ENCODE data around the gene EXOSC5. TPM values are rescaled to one million over a fixed set of nuclear protein-coding genes. Genes with fewer than 3 reads are reported as not detected.
"Not testable (repeated sequence)": the region's sequence is repeated elsewhere in the genome, so short reads cannot be mapped to it uniquely, and the experiment has no call there.

Gene EXOSC5
- total RNA-seq, 2 donors from 2014 or later, result 15.7 to 23.6 TPM

- Histone ChIP-seq H3K9ac (ENCODE audit: extremely low read depth, low read length, poor library complexity, severe bottlenecking) (no peak overlapping the region), H3K27ac (ENCODE audit: low read depth, low read length) (no peak overlapping the region), H3K4me3 (ENCODE audit: low read length) (no peak overlapping the region), H3K27me3 (ENCODE audit: control insufficient read depth, insufficient read depth, low read length, poor library complexity, severe bottlenecking) (no peaks in the 10 kb centered on the region), H3K36me3 (ENCODE audit: control insufficient read depth, insufficient read depth, low read length) (peaks cover 15% of the 10 kb centered on the region), H3K9me3 (ENCODE audit: control insufficient read depth, low read length) (no peaks in the 10 kb centered on the region), H3K4me1 (ENCODE audit: control insufficient read depth, insufficient read depth, low read length) (no peaks in the 10 kb centered on the region)
- H3K9me3 Mint-ChIP-seq, result no peaks in the 10 kb centered on the region
- peaks cover 18% of the 10 kb centered on the region for H3K36me3 Mint-ChIP-seq (ENCODE audit: low read depth)
- peaks cover 4% of the 10 kb centered on the region for H3K4me1 Mint-ChIP-seq
- DNase-seq, result no peak
- H3K27ac Mint-ChIP-seq, result no peak overlapping the region
- 90 to 94% methylated on average over 11 of the region's 11 CpGs for WGBS, 2 experiments (ENCODE audit: insufficient coverage in 1 of 2, insufficient read length in 1 of 2)
- TF ChIP-seq CTCF (conservative IDR thresholded peaks at IDR 0.05), result no peak
- H3K27me3 Mint-ChIP-seq (ENCODE audit: insufficient read depth), result no peaks in the 10 kb centered on the region
- H3K4me3 Mint-ChIP-seq, result no peak overlapping the region
These were observed 5.5 kb downstream of the EXOSC5 start for GRCh38 chr19:41391618-41392017.

- Mint-ChIP-seq H3K4me1 (no peaks in the 10 kb centered on the region), H3K36me3 (ENCODE audit: low read depth) (peaks cover 21% of the 10 kb centered on the region), H3K27me3 (ENCODE audit: insufficient read depth) (no peaks in the 10 kb centered on the region), H3K4me3 (no peak overlapping the region), H3K9me3 (no peaks in the 10 kb centered on the region), H3K27ac (no peak overlapping the region)
- H3K27me3 ChIP-seq (ENCODE audit: control insufficient read depth, insufficient read depth, low read length, poor library complexity, severe bottlenecking), result no peaks in the 10 kb centered on the region
- H3K9me3 ChIP-seq (ENCODE audit: control insufficient read depth, low read length), result no peaks in the 10 kb centered on the region
- DNase-seq, result no peak
- 83 to 91% methylated on average over 2 to 13 of the region's 13 CpGs for WGBS, 2 experiments (ENCODE audit: insufficient coverage in 1 of 2, insufficient read length in 1 of 2)
- no peak for TF ChIP-seq CTCF (conservative IDR thresholded peaks at IDR 0.05)
- no peaks in the 10 kb centered on the region for H3K4me1 ChIP-seq (ENCODE audit: control insufficient read depth, insufficient read depth, low read length)
- no peak overlapping the region for H3K4me3 ChIP-seq (ENCODE audit: low read length)
- H3K36me3 ChIP-seq (ENCODE audit: control insufficient read depth, insufficient read depth, low read length), result peaks cover 9% of the 10 kb centered on the region
- no peak overlapping the region for H3K27ac ChIP-seq (ENCODE audit: low read depth, low read length)
- no peak overlapping the region for H3K9ac ChIP-seq (ENCODE audit: extremely low read depth, low read length, poor library complexity, severe bottlenecking)
These were observed 10.7 kb downstream of the EXOSC5 start for GRCh38 chr19:41386442-41386841.

GRCh38 chr19:41384351-41384750 lies 12.8 kb downstream of the EXOSC5 start:
- Histone ChIP-seq H3K27ac (ENCODE audit: low read depth, low read length) (no peak overlapping the region), H3K9me3 (ENCODE audit: control insufficient read depth, low read length) (no peaks in the 10 kb centered on the region), H3K4me1 (ENCODE audit: control insufficient read depth, insufficient read depth, low read length) (no peaks in the 10 kb centered on the region), H3K4me3 (ENCODE audit: low read length) (no peak overlapping the region), H3K36me3 (ENCODE audit: control insufficient read depth, insufficient read depth, low read length) (no peaks in the 10 kb centered on the region), H3K9ac (ENCODE audit: extremely low read depth, low read length, poor library complexity, severe bottlenecking) (no peak overlapping the region), H3K27me3 (ENCODE audit: control insufficient read depth, insufficient read depth, low read length, poor library complexity, severe bottlenecking) (no peaks in the 10 kb centered on the region)
- Mint-ChIP-seq H3K27me3 (ENCODE audit: insufficient read depth) (no peaks in the 10 kb centered on the region), H3K9me3 (no peaks in the 10 kb centered on the region), H3K4me3 (no peak overlapping the region), H3K27ac (no peak overlapping the region), H3K36me3 (ENCODE audit: low read depth) (peaks cover 8% of the 10 kb centered on the region), H3K4me1 (no peaks in the 10 kb centered on the region)
- 91% methylated on average over 3 to 5 of the region's 5 CpGs for WGBS, 2 experiments (ENCODE audit: insufficient coverage in 1 of 2, insufficient read length in 1 of 2)
- no peak for DNase-seq
- no peak for TF ChIP-seq CTCF (conservative IDR thresholded peaks at IDR 0.05)

GRCh38 chr19:41381536-41381935 lies 15.6 kb downstream of the EXOSC5 start:
- not testable (repeated sequence) for H3K4me3 ChIP-seq (ENCODE audit: low read length); H3K9me3 Mint-ChIP-seq; H3K27me3 Mint-ChIP-seq (ENCODE audit: insufficient read depth); DNase-seq; H3K9me3 ChIP-seq (ENCODE audit: control insufficient read depth, low read length); H3K36me3 ChIP-seq (ENCODE audit: control insufficient read depth, insufficient read depth, low read length); H3K27ac ChIP-seq (ENCODE audit: low read depth, low read length); H3K36me3 Mint-ChIP-seq (ENCODE audit: low read depth); H3K27ac Mint-ChIP-seq; H3K27me3 ChIP-seq (ENCODE audit: control insufficient read depth, insufficient read depth, low read length, poor library complexity, severe bottlenecking); H3K9ac ChIP-seq (ENCODE audit: extremely low read depth, low read length, poor library complexity, severe bottlenecking); H3K4me1 ChIP-seq (ENCODE audit: control insufficient read depth, insufficient read depth, low read length); H3K4me3 Mint-ChIP-seq; H3K4me1 Mint-ChIP-seq
- WGBS, 2 experiments (ENCODE audit: insufficient coverage in 1 of 2, insufficient read length in 1 of 2), result 91 to 95% methylated on average over 7 to 8 of the region's 8 CpGs
